ENCODE data around the gene ZFR2. TPM values are rescaled to one million over a fixed set of nuclear protein-coding genes. Genes with fewer than 3 reads are reported as not detected.

Gene ZFR2
- total and polyA plus RNA-seq, 2 of the 8 experiments (the other 6 are each of a cell fraction or from before 2014, with no cell fraction given) = 14.5 to 28.4 TPM

DNA sequence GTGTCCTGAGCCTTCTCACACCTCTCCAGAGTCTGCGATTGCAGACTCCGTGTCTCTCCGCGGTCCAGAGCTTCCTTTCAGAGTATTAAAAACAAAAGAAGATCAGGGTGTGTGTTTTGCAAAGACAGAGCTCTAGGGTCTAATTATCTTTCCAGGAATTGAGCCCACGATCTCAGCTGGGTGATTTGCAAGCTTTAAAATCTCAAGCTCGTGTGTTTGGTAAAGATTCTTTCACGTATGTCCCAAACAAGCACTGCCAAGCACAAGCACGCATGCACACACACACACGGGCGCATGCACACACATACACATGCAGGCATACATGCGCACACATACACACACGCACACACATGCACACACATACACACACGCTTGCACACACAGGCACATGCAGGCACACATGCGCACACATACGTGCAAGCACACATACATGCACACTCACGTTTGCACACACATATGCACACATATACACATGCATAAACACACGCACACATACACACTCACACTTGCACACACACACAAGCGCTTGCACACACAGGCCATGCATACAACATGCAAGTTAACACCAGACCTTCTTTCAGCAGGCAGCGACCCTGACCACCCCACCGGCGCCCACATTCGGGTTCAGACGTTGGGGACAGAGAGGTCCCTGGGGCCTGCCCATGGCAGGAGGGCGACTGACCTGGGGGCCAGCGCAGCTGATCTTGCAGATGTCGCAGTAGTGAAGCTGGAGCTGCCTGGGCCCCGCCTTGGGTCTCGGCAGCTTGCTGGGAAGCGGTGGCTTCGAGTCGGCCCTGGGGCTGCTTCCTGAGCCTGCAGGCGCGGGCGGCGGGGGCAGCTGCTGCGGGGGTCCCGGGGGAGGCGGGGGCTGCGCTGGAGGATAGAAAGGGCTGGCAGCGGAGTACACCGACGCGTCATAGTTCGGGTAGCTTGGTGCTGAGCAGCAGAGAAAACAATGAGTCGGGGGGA, 37.9 kb downstream of the ZFR2 start:
- FAIRE-seq (no peak), DNase-seq (ENCODE audit: low read depth in 1 of 2, low spot score in 2 of 2) (no peak)
- Histone ChIP-seq H2BK15ac (ENCODE audit: low read length) (peak overlapping the region; percentile 53; the same call in 1 of the 2 replicates), H3K9me3 (ENCODE audit: insufficient read depth in 2 of 2, low read depth in 1 of 2, low read length in 1 of 2) (no peaks in the 10 kb centered on the region), H3K36me3 (ENCODE audit: control insufficient read depth in 2 of 4, insufficient read depth in 4 of 4, low read length in 3 of 4) (no peaks in the 10 kb centered on the region), H3K9ac (replicated peaks in 1 of 4; ENCODE audit: extremely low read depth in 1 of 4, low read depth in 3 of 4, low read length in 3 of 4) (no peak overlapping the region), H4K20me1 (replicated peaks in 1 of 2; ENCODE audit: control insufficient read depth in 1 of 2, insufficient read depth in 2 of 2, low read length in 2 of 2) (peaks cover 0 to 3% of the 10 kb centered on the region in 2 experiments), H4K91ac (replicated peaks; ENCODE audit: insufficient read length, low read length) (no peak overlapping the region), H4K8ac (ENCODE audit: extremely low read depth, insufficient read depth, low read length) (0 out of 2 replicates have a peak overlapping the region, but pooled peaks have one; percentile 51), H4K5ac (ENCODE audit: insufficient read length, low read depth, low read length) (no peak overlapping the region), H2BK12ac (ENCODE audit: low read depth, low read length) (peak overlapping the region; percentile 43; the same call in 1 of the 2 replicates), H3K14ac (ENCODE audit: insufficient read length) (no peak overlapping the region), H3K79me2 (ENCODE audit: control insufficient read depth in 1 of 2, insufficient read depth in 2 of 2, low read length in 2 of 2) (no peaks in the 10 kb centered on the region), H3K79me1 (ENCODE audit: low read depth, low read length) (no peaks in the 10 kb centered on the region), H3K23me2 (ENCODE audit: low read depth, low read length) (peaks cover 2% of the 10 kb centered on the region; the same call in 1 of the 2 replicates), H2BK20ac (ENCODE audit: low read length) (peak overlapping the region; percentile 72; the same call in 1 of the 2 replicates), H3K27me3 (replicated peaks in 1 of 4; ENCODE audit: control insufficient read depth in 3 of 4, extremely low read depth in 1 of 4, insufficient read depth in 3 of 4, low read length in 3 of 4) (no peaks in the 10 kb centered on the region; a peak in 1 of 7 replicates), H3K18ac (ENCODE audit: extremely low read depth, low read length) (no peak overlapping the region), H2BK120ac (replicated peaks; ENCODE audit: low read depth, low read length) (no peak overlapping the region), H3K4ac (replicated peaks; ENCODE audit: insufficient read length, low read depth, low read length) (peak overlapping the region; percentile 69), H3K4me2 (ENCODE audit: insufficient read depth in 1 of 2, low read depth in 2 of 2, low read length in 2 of 2) (no peak overlapping the region), H2AFZ (ENCODE audit: low read length) (no peak overlapping the region), H2AK5ac (ENCODE audit: low read depth, low read length) (peak overlapping the region; percentile 93; the same call in 1 of the 2 replicates), H3K27ac (ENCODE audit: low read depth, low read length) (no peak overlapping the region), H3K23ac (ENCODE audit: insufficient read length) (no peak overlapping the region), H2BK5ac (ENCODE audit: low read depth, low read length) (no peak overlapping the region), H3K4me1 (replicated peaks in 1 of 4; ENCODE audit: control insufficient read depth in 3 of 4, insufficient read depth in 4 of 4, low read length in 3 of 4) (no peaks in the 10 kb centered on the region), H3K56ac (replicated peaks; ENCODE audit: insufficient read length, low read depth, low read length) (no peak overlapping the region), H3K4me3 (ENCODE audit: extremely low read depth in 1 of 4, insufficient read depth in 2 of 4, low read depth in 3 of 4, low read length in 4 of 4) (no peak overlapping the region)
- CTCF ChIA-PET (ENCODE audit: partially characterized antibody) = interaction anchor here (0.7 to 2.8 kb wide), 7 partner anchors 9 to 157 kb away, joined by 3 to 14 read pairs (median 3); no protein-coding TSS in a partner anchor
- 88% methylated on average over 31 of the region's 45 CpGs; no CpG with 5 or more reads in 1 of the 2 experiments for WGBS, 2 experiments (ENCODE audit: extremely low coverage in 1 of 2, insufficient coverage in 1 of 2, insufficient read length in 1 of 2, insufficient replicate concordance in 2 of 2, low coverage in 1 of 2, low lambda C conversion rate in 2 of 2, missing lambda C conversion rate in 1 of 2)
- TF ChIP-seq SP4 (IDR thresholded peaks at IDR 0.05; ENCODE audit: low read length) = no peak
- TF ChIP-seq PHF8 (conservative IDR thresholded peaks at IDR 0.05; ENCODE audit: low read depth, low read length) = no peak
- TF ChIP-seq SP1 (IDR thresholded peaks at IDR 0.05; ENCODE audit: low read depth, low read length) = no peak
- TF ChIP-seq KDM4A (IDR thresholded peaks at IDR 0.05; ENCODE audit: low read depth, low read length, severe bottlenecking) = no peak
- TF ChIP-seq, protein P1, sequence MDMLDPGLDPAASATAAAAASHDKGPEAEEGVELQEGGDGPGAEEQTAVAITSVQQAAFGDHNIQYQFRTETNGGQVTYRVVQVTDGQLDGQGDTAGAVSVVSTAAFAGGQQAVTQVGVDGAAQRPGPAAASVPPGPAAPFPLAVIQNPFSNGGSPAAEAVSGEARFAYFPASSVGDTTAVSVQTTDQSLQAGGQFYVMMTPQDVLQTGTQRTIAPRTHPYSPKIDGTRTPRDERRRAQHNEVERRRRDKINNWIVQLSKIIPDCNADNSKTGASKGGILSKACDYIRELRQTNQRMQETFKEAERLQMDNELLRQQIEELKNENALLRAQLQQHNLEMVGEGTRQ (IDR thresholded peaks at IDR 0.05; ENCODE audit: low read length) = no peak
- TF ChIP-seq JUND (IDR thresholded peaks at IDR 0.05; ENCODE audit: low read length) = no peak
- POLR2A ChIA-PET (ENCODE audit: partially characterized antibody) = interaction anchor here (1.0 to 1.6 kb wide), 4 partner anchors 9 to 155 kb away, joined by 3 to 5 read pairs (median 4); partner anchors contain the start of gene EEF2

Measured in H1 (cell line).